Measurements from ENCODE around the gene ODF4.

DNA sequence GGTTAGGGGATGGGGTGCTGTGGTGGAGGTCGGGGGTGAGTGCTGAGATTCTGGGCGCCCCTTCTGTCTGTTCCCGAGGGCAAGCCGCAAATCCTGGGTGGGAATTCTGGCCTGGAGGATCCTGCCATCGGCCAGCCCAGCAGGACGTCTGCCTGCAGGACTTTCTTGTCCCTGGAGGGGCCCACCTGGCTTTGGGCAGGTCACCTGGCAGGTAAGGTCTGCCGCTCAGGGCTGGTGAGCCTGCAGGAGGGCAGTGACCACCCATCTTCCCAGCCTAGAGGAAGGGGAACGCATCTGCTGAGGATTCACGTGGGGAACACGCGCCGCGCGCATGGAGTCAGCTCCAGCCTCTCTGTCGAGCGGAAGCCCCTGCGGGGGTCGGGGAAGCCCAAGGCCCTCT is 52.6 kb downstream of the ODF4 start:
- TF ChIP-seq CTCF (IDR thresholded peaks at IDR 0.05) = no peak
- no peak for TF ChIP-seq EZH2 (IDR thresholded peaks at IDR 0.05)
- TF ChIP-seq EZH2phosphoT487 (IDR thresholded peaks at IDR 0.05) = no peak

Measured in neural progenitor cell (in vitro differentiated cells).